ENCODE results near the gene CHPF.
A peak's percentile ranks its signal among the peaks of the same experiment; 100 is the strongest.

The CHPF gene

DNA sequence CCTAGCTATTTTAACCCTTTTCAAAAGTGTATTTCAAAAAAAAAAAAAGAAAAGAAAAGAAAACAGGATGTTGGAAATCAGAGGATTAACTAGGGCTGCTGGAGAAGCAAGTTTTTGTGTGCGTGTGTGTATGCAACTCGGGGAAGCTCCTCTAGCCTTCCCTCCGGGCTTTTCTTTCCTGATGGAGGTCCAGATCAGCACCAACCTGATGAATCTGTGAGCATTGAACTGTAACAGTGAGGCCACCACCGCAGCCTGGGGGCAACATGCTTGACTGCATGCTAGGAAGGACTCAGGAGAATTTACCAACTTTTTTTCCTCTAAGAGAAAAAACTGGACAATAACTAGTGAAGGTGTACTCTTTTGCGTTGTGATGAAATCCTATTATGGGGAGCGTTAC lies 25.4 kb upstream of the CHPF start:
- H3K4me1 Mint-ChIP-seq: peaks cover 49% of the 10 kb centered on the region
- H3K9me3 Mint-ChIP-seq: no peaks in the 10 kb centered on the region
- TF ChIP-seq, protein P1, sequence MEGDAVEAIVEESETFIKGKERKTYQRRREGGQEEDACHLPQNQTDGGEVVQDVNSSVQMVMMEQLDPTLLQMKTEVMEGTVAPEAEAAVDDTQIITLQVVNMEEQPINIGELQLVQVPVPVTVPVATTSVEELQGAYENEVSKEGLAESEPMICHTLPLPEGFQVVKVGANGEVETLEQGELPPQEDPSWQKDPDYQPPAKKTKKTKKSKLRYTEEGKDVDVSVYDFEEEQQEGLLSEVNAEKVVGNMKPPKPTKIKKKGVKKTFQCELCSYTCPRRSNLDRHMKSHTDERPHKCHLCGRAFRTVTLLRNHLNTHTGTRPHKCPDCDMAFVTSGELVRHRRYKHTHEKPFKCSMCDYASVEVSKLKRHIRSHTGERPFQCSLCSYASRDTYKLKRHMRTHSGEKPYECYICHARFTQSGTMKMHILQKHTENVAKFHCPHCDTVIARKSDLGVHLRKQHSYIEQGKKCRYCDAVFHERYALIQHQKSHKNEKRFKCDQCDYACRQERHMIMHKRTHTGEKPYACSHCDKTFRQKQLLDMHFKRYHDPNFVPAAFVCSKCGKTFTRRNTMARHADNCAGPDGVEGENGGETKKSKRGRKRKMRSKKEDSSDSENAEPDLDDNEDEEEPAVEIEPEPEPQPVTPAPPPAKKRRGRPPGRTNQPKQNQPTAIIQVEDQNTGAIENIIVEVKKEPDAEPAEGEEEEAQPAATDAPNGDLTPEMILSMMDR (IDR thresholded peaks at IDR 0.05; ENCODE audit: unreplicated experiment in 3 of 3): no peak
- peak overlapping the region; percentile 78 to 85 (median 85) for H3K4me3 Mint-ChIP-seq
- H3K27me3 Mint-ChIP-seq (ENCODE audit: low read depth): peaks cover 4% of the 10 kb centered on the region
- H3K36me3 Mint-ChIP-seq (ENCODE audit: low read depth): peaks cover 42% of the 10 kb centered on the region
- peak overlapping the region; percentile 52 to 90 (median 75) for H3K27ac Mint-ChIP-seq

DNA sequence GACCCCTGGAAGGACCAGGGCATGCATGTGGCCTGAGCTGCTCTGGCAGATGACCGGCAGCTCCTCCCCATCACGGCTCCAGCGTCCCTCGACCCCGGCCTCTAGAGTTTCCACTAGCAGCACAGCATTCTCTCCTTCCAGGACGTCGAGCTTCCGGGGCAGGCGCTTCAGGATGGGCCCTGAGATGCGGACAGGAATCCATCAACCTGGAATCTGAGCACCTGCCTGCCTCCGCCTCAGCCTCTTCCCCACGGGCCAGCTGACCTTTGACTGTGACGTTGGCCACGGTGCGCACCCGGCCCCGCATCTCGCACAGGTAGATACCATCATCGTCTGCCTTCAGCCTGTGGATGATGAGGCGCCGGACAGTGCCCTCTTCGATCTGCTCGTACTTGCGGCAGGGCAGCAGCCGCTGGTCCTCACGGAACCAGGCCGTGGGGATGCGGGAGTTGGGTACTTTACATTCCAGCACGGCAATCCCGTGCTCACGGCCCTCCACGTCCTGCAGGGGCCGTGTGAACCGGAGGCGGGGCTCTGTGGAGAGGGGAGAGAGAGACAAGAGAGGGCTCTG lies 24.3 kb upstream of the CHPF start:
- Mint-ChIP-seq H3K27ac (peak overlapping the region in 1 of 3 experiments; percentile 23), H3K4me1 (peaks cover 52% of the 10 kb centered on the region), H3K4me3 (peak overlapping the region; percentile 56 to 74 (median 60)), H3K9me3 (no peaks in the 10 kb centered on the region), H3K27me3 (ENCODE audit: low read depth) (peaks cover 4% of the 10 kb centered on the region), H3K36me3 (ENCODE audit: low read depth) (peaks cover 51% of the 10 kb centered on the region)
- TF ChIP-seq, protein P1 (IDR thresholded peaks at IDR 0.05; ENCODE audit: unreplicated experiment in 3 of 3): no peak

DNA sequence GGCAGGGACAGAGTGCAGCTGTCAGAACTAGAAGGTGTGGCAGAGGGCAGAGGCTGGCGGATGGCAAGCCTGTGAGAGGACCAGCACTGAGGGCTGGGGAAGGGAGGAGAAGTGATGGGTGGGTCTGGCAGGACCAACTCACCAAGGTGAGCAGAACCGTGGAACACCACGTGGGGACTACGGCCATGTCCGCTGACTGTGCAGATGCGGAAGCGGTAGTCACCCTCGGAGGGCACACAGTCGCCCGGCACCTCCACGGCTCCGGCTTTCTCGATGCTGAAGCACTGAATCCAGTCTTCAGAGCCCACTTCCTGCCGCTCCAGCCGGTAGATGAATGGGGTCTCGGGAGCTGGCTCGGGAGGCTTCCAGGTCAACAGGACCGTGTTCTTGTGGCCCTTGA lies 23.5 kb upstream of the CHPF start:
- peaks cover 4% of the 10 kb centered on the region for H3K27me3 Mint-ChIP-seq (ENCODE audit: low read depth)
- peaks cover 57% of the 10 kb centered on the region for H3K4me1 Mint-ChIP-seq
- H3K36me3 Mint-ChIP-seq (ENCODE audit: low read depth): peaks cover 55% of the 10 kb centered on the region
- H3K27ac Mint-ChIP-seq: no peak overlapping the region
- TF ChIP-seq, protein P1 (IDR thresholded peaks at IDR 0.05; ENCODE audit: unreplicated experiment in 3 of 3): no peak
- H3K4me3 Mint-ChIP-seq: peak overlapping the region in 2 of 3 experiments; percentile 46 to 52
- H3K9me3 Mint-ChIP-seq: no peaks in the 10 kb centered on the region

DNA sequence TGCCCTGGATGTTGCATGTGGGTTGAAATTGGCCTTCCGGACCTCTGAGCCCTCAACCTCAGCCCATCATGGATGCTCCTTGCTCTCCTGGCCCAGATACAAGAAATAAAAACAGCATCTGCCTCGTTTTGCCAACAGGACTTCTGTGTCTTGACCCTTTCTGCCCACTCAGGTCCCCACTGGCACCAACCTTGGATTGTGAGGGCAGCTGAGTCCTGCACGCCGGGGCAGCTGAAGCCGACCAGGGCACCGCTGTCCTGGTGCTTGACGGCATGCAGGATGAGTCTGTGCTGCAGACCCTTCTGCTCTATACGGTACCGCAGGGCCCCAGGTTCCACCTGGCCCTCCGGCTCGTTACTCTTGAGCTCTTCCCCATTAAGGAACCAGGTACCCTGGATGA lies 23.0 kb upstream of the CHPF start:
- Mint-ChIP-seq H3K4me1 (peaks cover 56% of the 10 kb centered on the region), H3K4me3 (peak overlapping the region in 2 of 3 experiments; percentile 46 to 52), H3K27ac (no peak overlapping the region), H3K36me3 (ENCODE audit: low read depth) (peaks cover 56% of the 10 kb centered on the region), H3K27me3 (ENCODE audit: low read depth) (peaks cover 4% of the 10 kb centered on the region), H3K9me3 (no peaks in the 10 kb centered on the region)
- TF ChIP-seq, protein P1 (IDR thresholded peaks at IDR 0.05; ENCODE audit: unreplicated experiment in 3 of 3): no peak

DNA sequence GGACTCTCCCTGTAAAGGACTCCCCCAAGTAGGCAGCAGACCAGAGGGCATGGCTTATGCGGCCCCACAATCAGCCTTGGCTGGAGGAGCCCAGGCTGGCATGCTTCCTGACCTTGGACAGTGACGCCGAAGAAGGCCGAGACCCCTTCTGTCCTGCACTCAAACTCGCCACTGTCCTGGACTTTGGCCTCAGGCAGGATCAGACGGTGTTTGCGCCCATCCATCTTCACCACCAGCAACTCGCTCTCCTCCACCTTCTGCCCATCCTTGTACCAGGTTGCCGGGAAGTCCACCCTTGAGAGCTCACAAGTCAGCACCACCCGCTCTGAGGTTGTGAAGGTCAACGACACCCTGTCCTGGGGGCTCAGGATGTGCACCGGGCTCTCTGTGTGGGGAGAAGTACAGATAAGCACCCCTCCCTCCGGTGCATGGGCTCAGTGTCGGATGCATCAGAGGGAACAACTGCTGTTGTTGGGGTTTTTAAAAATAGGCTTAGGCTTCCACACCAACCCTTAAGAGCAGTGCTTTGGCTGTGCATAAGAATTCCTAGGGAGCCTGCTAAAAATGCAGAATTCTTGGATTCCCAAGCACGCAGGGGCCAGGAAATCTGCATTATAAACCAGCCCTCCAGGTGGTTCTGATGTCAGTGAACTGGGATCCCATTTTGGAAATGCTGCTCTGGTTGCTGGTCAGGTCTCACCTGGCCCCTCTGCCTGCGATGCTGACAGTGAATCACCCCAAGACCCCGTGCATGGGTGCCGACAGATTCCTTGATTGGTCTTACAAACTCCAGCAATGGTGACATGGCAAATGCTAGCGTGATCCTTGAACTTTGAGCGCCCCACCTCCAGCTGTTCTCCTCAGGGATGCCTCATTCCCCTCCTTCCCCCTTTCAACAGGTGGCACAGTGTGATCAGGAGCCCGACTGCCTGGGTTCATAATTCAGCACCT lies 21.8 kb upstream of the CHPF start:
- Mint-ChIP-seq H3K9me3 (no peaks in the 10 kb centered on the region), H3K27ac (peak overlapping the region in 1 of 3 experiments; percentile 37), H3K27me3 (ENCODE audit: low read depth) (peaks cover 4% of the 10 kb centered on the region), H3K36me3 (ENCODE audit: low read depth) (peaks cover 64% of the 10 kb centered on the region), H3K4me1 (peaks cover 65% of the 10 kb centered on the region), H3K4me3 (no peak overlapping the region)
- TF ChIP-seq, protein P1 (IDR thresholded peaks at IDR 0.05; ENCODE audit: unreplicated experiment in 3 of 3): no peak
